Measurements from ENCODE around the gene SH3GLB1. TPM values are rescaled to one million over a fixed set of nuclear protein-coding genes. Genes with fewer than 3 reads are reported as not detected.

SH3GLB1 gene
- total RNA-seq, 1 donor: 85.3 TPM

- peak; percentile 50 for DNase-seq (ENCODE audit: low read depth)
- no peak for TF ChIP-seq CTCF (IDR thresholded peaks at IDR 0.05; ENCODE audit: insufficient read depth, low read length)
- H3K4me3 ChIP-seq (ENCODE audit: low read depth, low read length): peak overlapping the region; percentile 18
Measured at GRCh38 chr1:86708920-86709319, 4.5 kb downstream of the SH3GLB1 start.

GRCh38 chr1:86712088-86712860 is 7.9 kb downstream of the SH3GLB1 start:
- DNase-seq (ENCODE audit: low read depth): no peak
- no peak for TF ChIP-seq CTCF (IDR thresholded peaks at IDR 0.05; ENCODE audit: insufficient read depth, low read length)
- H3K4me3 ChIP-seq (ENCODE audit: low read depth, low read length): no peak overlapping the region

- no peak for TF ChIP-seq CTCF (IDR thresholded peaks at IDR 0.05; ENCODE audit: insufficient read depth, low read length)
- no peak for DNase-seq (ENCODE audit: low read depth)
- no peak overlapping the region for H3K4me3 ChIP-seq (ENCODE audit: low read depth, low read length)
Measured at GRCh38 chr1:86713477-86713876, 9.1 kb downstream of the SH3GLB1 start.

GRCh38 chr1:86714159-86714558 is 9.8 kb downstream of the SH3GLB1 start:
- DNase-seq (ENCODE audit: low read depth): peak; percentile 31
- TF ChIP-seq CTCF (IDR thresholded peaks at IDR 0.05; ENCODE audit: insufficient read depth, low read length): no peak
- no peak overlapping the region for H3K4me3 ChIP-seq (ENCODE audit: low read depth, low read length)

DNA sequence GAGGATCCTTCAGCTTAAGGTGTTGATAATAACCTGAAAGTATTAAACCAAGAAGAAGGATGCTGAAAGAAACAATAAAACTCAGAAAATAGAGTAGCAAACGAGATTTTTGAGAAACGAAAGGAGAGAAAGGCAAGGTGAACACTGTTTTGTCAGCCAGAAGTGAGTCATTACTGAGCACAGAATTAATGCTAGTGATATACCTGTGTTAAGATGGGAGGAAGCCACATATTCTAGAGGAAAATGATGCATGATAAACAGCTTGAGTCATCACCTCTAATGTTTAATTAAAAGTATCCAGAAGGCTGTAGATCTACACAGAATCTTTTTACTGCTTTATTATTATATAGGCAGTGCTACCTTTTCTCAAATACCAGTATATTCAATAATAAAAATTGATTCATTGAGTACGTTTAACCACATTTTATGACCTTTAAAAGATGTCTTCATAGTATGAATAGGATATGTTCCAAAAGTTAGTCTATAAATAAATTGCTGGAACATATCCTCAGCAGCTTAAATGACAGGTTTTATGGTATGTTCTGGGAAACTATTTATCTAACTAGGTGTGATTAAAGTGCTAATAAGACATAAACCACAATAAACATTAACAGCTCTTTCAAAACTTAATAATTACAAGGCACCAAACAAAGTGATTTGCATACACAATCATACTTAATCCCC is 10.3 kb downstream of the SH3GLB1 start:
- no peak overlapping the region for H3K4me3 ChIP-seq (ENCODE audit: low read depth, low read length)
- DNase-seq (ENCODE audit: low read depth): no peak
- TF ChIP-seq CTCF (IDR thresholded peaks at IDR 0.05; ENCODE audit: insufficient read depth, low read length): no peak

- H3K4me3 ChIP-seq (ENCODE audit: low read depth, low read length): no peak overlapping the region
- no peak for TF ChIP-seq CTCF (IDR thresholded peaks at IDR 0.05; ENCODE audit: insufficient read depth, low read length)
- no peak for DNase-seq (ENCODE audit: low read depth)
Measured at GRCh38 chr1:86718786-86719185, 14.4 kb downstream of the SH3GLB1 start.

All from fibroblast of the aortic adventitia (primary cell).